Effector memory CD4-positive, alpha-beta T cell (primary cell): ENCODE data around the gene EVX2.

Experiments
- DNase-seq, 3 donors: peaks; one replicate each; pipeline ENCODE4 v3.0.0-alpha.2; 2020
- H3K27ac ChIP-seq: 2 replicates; pipeline ENCODE4 v1.7.0; 2013; ENCODE audit warnings: mild to moderate bottlenecking, low read length, moderate library complexity; ENCODE audit not compliant: insufficient read depth, poor library complexity, severe bottlenecking
- H3K27me3 ChIP-seq: replicated peaks from 2 replicates; pipeline ENCODE4 v1.7.0; 2013; ENCODE audit warnings: mild to moderate bottlenecking, low read length; ENCODE audit not compliant: insufficient read depth, control insufficient read depth, poor library complexity, severe bottlenecking
- H3K36me3 ChIP-seq: 2 replicates; pipeline ENCODE4 v1.7.0; 2013; ENCODE audit warnings: mild to moderate bottlenecking, low read length, moderate library complexity; ENCODE audit not compliant: control insufficient read depth, insufficient read depth
- H3K4me1 ChIP-seq: 2 replicates; pipeline ENCODE4 v1.7.0; 2013; ENCODE audit warnings: low read length, mild to moderate bottlenecking; ENCODE audit not compliant: control insufficient read depth, insufficient read depth, poor library complexity, severe bottlenecking
- H3K4me3 ChIP-seq: 2 replicates; pipeline ENCODE4 v1.7.0; 2013; ENCODE audit warnings: low read length, low read depth, mild to moderate bottlenecking; ENCODE audit not compliant: insufficient read depth, poor library complexity, severe bottlenecking
- H3K9me3 ChIP-seq: 2 replicates; pipeline ENCODE4 v1.7.0; 2013; ENCODE audit warnings: mild to moderate bottlenecking, low read length, moderate library complexity; ENCODE audit not compliant: control insufficient read depth

Gene EVX2

GRCh38 chr2:176128172-176128981 lies 44.6 kb upstream of the EVX2 start:
- DNase-seq, result no peak
- H3K36me3 ChIP-seq, result no peaks in the 10 kb centered on the region
- H3K4me3 ChIP-seq, result no peak overlapping the region
- peaks cover 20% of the 10 kb centered on the region for H3K4me1 ChIP-seq
- H3K27me3 ChIP-seq, result peaks cover 93% of the 10 kb centered on the region
- no peaks in the 10 kb centered on the region for H3K9me3 ChIP-seq
- H3K27ac ChIP-seq, result no peak overlapping the region

DNA sequence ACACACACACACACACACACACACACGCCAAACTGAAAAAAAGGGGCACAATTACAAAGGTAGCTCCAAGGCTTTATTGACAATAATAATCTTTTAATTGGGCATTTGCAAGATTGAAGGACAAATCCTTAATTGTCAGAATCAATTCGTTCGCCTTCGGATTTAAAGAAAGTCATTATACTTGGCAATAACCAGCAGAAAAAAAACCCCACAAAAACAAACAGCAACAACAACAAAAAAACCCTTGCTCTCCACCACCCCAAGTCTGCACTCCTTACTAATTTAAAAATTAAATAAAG lies 44.0 kb upstream of the EVX2 start:
- Histone ChIP-seq H3K27me3 (peaks cover 93% of the 10 kb centered on the region), H3K4me1 (peaks cover 27% of the 10 kb centered on the region), H3K36me3 (no peaks in the 10 kb centered on the region), H3K27ac (no peak overlapping the region), H3K4me3 (no peak overlapping the region), H3K9me3 (no peaks in the 10 kb centered on the region)
- no peak for DNase-seq

GRCh38 chr2:176126929-176127773 lies 43.4 kb upstream of the EVX2 start:
- H3K27me3 ChIP-seq, result peaks cover 92% of the 10 kb centered on the region

GRCh38 chr2:176125772-176126054 lies 42.0 kb upstream of the EVX2 start:
- no peaks in the 10 kb centered on the region for H3K36me3 ChIP-seq
- no peaks in the 10 kb centered on the region for H3K9me3 ChIP-seq
- H3K4me1 ChIP-seq, result peaks cover 33% of the 10 kb centered on the region
- no peak overlapping the region for H3K4me3 ChIP-seq
- H3K27ac ChIP-seq, result no peak overlapping the region
- DNase-seq, result no peak
- H3K27me3 ChIP-seq, result peaks cover 93% of the 10 kb centered on the region

More at GRCh38 chr2:176126929-176127773, 43.4 kb upstream of the EVX2 start:
- H3K4me1 ChIP-seq, result peaks cover 32% of the 10 kb centered on the region
- no peak overlapping the region for H3K27ac ChIP-seq
- peak; percentile 23 to 60 (median 48) for DNase-seq
- no peaks in the 10 kb centered on the region for H3K9me3 ChIP-seq
- no peaks in the 10 kb centered on the region for H3K36me3 ChIP-seq
- no peak overlapping the region for H3K4me3 ChIP-seq

DNA sequence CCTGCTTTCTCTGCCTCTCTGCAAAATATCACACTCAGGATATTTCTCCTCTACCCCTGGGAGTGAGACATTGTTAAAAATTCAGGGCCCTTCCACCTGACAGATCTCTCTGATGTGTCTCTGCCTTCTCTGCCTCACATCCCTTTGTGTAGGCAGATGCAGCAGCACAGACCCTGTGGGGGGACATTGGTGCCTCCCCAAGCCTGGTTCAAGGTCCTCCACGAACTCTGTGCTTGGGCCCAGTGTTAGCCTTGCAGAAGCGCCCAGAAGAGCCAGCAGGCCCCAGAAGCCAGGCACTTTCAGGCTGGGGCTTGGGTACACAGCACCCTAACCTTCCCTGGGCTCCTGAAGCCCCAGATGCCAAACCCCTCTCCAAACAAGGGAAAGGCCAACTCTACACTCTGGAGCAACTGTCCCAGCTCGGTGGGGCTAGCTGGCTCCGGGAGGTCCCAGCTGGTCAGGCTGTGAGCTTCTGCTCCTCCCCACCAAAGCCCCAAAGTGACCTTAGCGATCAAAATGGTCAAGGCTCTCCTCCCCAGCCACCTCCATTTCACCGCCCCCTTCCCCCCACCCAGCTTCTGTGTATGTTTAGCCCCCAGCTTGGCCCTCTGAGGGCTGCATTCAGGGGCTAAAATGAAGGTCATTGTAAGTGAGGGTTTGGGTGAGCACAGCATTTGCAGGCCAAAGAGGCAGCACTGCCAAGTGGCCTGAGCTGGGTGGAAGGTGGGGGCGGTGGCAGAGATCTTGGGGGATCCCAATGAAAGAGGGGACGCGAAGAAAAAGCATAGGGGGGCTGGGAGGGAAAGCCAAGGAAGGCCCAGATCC lies 41.4 kb upstream of the EVX2 start:
- no peak overlapping the region for H3K4me3 ChIP-seq
- H3K27me3 ChIP-seq, result peaks cover 93% of the 10 kb centered on the region
- no peak for DNase-seq
- no peaks in the 10 kb centered on the region for H3K36me3 ChIP-seq
- peaks cover 27% of the 10 kb centered on the region for H3K4me1 ChIP-seq
- H3K27ac ChIP-seq, result no peak overlapping the region
- H3K9me3 ChIP-seq, result no peaks in the 10 kb centered on the region

- no peak for DNase-seq
Measured at GRCh38 chr2:176124110-176124946, 40.6 kb upstream of the EVX2 start.

GRCh38 chr2:176123411-176124109 lies 39.8 kb upstream of the EVX2 start:
- no peak for DNase-seq
- no peak overlapping the region for H3K4me3 ChIP-seq

More at GRCh38 chr2:176124110-176124946, 40.6 kb upstream of the EVX2 start:
- peaks cover 21% of the 10 kb centered on the region for H3K4me1 ChIP-seq
- H3K9me3 ChIP-seq, result no peaks in the 10 kb centered on the region
- no peak overlapping the region for H3K27ac ChIP-seq
- H3K27me3 ChIP-seq, result peaks cover 95% of the 10 kb centered on the region
- H3K36me3 ChIP-seq, result no peaks in the 10 kb centered on the region
- no peak overlapping the region for H3K4me3 ChIP-seq

DNA sequence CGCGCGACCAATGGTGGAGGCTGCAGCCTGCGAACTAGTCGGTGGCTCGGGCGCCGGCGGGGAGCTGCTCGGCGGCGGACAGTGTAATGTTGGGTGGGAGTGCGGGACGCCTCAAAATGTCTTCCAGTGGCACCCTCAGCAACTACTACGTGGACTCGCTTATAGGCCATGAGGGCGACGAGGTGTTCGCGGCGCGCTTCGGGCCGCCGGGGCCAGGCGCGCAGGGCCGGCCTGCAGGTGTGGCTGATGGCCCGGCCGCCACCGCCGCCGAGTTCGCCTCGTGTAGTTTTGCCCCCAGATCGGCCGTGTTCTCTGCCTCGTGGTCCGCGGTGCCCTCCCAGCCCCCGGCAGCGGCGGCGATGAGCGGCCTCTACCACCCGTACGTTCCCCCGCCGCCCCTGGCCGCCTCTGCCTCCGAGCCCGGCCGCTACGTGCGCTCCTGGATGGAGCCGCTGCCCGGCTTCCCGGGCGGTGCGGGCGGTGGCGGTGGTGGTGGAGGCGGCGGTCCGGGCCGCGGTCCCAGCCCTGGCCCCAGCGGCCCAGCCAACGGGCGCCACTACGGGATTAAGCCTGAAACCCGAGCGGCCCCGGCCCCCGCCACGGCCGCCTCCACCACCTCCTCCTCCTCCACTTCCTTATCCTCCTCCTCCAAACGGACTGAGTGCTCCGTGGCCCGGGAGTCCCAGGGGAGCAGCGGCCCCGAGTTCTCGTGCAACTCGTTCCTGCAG lies 39.1 kb upstream of the EVX2 start, which contains the start of gene HOXD9:
Gene HOXD9 (plus strand): TSS at position 37 of the 728 bp plus-strand sequence. CDS start 50 bp downstream, at position 87.
- Histone ChIP-seq H3K27ac (no peak within 1 kb of the TSS), H3K27me3 (peaks cover 92% of the 10 kb centered on the region), H3K4me1 (peaks cover 17% of the 10 kb centered on the region), H3K9me3 (no peaks in the 10 kb centered on the region), H3K4me3 (peak within 1 kb of the TSS; percentile 16), H3K36me3 (no peaks in the 10 kb centered on the region)
- no peak for DNase-seq

More at GRCh38 chr2:176123411-176124109, 39.8 kb upstream of the EVX2 start:
- peaks cover 92% of the 10 kb centered on the region for H3K27me3 ChIP-seq
- peaks cover 17% of the 10 kb centered on the region for H3K4me1 ChIP-seq
- no peaks in the 10 kb centered on the region for H3K36me3 ChIP-seq
- H3K27ac ChIP-seq, result no peak overlapping the region
- H3K9me3 ChIP-seq, result no peaks in the 10 kb centered on the region
